ENCODE results near the gene CSK. TPM values are rescaled to one million over a fixed set of nuclear protein-coding genes. Genes with fewer than 3 reads are reported as not detected.
A peak's percentile ranks its signal among the peaks of the same experiment; 100 is the strongest.

Gene CSK
- total RNA-seq, 2 donors from 2014 or later, result 188 to 208 TPM

DNA sequence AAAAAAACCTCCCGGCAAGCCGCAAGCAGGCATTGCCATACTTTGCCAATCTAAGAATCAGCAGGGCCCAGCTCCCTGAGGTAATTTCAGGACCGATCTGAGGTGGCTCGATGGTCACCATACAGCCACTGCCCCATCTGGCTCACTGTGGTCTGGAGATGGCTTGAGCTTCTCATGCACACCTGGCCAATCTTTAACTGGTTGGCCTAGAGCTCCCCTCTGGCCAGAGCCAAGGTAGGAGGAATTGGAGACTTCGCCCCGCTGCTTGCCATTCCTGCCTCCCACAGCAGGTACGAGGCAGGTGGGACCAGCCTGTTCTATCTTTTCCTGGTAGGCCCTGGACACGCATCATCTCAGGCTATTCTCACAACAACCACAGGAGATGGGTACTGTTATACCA lies 23.1 kb upstream of the CSK start:
- Mint-ChIP-seq H3K4me1 (no peaks in the 10 kb centered on the region), H3K36me3 (ENCODE audit: low read depth) (no peaks in the 10 kb centered on the region), H3K27me3 (peaks cover 15% of the 10 kb centered on the region), H3K27ac (no peak overlapping the region), H3K4me3 (no peak overlapping the region)
- DNase-seq, result no peak
- ATAC-seq, result no peak
- no peaks in the 10 kb centered on the region for H3K9me3 ChIP-seq (ENCODE audit: control insufficient read depth, low read length, poor library complexity, severe bottlenecking)

- Mint-ChIP-seq H3K27ac (no peak overlapping the region), H3K36me3 (ENCODE audit: low read depth) (no peaks in the 10 kb centered on the region), H3K4me1 (no peaks in the 10 kb centered on the region), H3K4me3 (no peak overlapping the region), H3K27me3 (peaks cover 8% of the 10 kb centered on the region)
- no peaks in the 10 kb centered on the region for H3K9me3 ChIP-seq (ENCODE audit: control insufficient read depth, low read length, poor library complexity, severe bottlenecking)
- DNase-seq (no peak), ATAC-seq (no peak)
Measured at GRCh38 chr15:74762791-74763150, 19.1 kb upstream of the CSK start.

DNA sequence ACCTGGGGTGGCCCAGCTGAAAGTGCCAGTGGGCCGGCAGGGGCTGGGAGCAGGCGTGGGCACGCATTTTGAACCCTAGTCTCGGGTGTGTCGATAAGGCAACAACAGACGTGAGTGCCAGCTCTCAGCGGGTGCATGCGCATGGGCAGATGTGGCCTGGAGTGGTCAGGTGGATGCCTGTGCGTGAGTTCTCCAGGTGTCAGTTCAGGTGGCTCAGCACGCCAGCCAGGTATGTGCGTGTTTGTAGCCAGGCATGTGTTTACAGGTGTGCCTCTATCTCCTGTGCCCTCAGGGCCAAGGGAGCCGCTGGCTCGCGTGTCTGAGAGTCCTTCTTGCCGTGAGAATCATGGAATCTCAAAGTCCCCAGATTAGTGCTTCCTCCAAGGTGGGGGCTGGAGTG lies 18.5 kb upstream of the CSK start:
- H3K4me1 Mint-ChIP-seq, result no peaks in the 10 kb centered on the region
- H3K27me3 Mint-ChIP-seq, result peaks cover 8% of the 10 kb centered on the region
- ATAC-seq, result no peak
- H3K9me3 ChIP-seq (ENCODE audit: control insufficient read depth, low read length, poor library complexity, severe bottlenecking), result no peaks in the 10 kb centered on the region
- H3K36me3 Mint-ChIP-seq (ENCODE audit: low read depth), result no peaks in the 10 kb centered on the region
- no peak overlapping the region for H3K27ac Mint-ChIP-seq
- no peak overlapping the region for H3K4me3 Mint-ChIP-seq
- no peak for DNase-seq

GRCh38 chr15:74767167-74768098 lies 14.4 kb upstream of the CSK start:
- H3K9me3 ChIP-seq (ENCODE audit: control insufficient read depth, low read length, poor library complexity, severe bottlenecking), result no peaks in the 10 kb centered on the region
- H3K27ac Mint-ChIP-seq, result no peak overlapping the region

DNA sequence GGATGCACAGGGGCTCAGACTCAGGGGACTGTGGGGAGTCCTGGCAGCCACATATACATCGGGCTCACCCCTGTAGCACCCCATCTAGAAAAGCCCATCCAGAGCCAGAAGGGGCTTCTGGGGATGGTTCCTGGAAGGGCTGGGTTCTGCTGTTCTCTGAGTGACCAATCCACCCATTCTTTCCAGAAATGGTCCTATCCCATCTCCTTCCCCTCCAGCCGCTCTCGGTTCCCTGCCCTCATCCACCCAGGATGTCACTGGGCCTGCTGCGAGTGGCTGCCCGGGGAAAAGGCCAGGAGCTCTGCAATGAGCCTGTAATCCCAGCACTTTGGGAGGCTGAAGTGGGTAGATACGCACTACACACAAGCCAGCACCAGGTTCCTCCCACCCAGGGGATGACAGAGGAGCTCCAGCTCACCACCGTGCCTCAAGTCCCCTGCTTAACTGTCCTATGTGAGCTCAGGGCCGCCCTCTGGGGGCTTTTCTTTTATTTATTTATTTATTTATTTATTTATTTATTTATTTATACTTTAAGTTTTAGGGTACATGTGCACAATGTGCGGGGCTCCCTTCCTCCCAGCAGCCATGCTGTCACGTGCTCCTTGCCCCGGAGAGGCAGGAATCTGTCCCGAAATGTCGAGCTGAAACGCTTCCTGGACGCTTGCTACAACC lies 13.6 kb upstream of the CSK start:
- H3K36me3 Mint-ChIP-seq (ENCODE audit: low read depth), result no peaks in the 10 kb centered on the region
- ATAC-seq, result no peak
- H3K9me3 ChIP-seq (ENCODE audit: control insufficient read depth, low read length, poor library complexity, severe bottlenecking), result no peaks in the 10 kb centered on the region
- peak overlapping the region; percentile 49 for H3K27ac Mint-ChIP-seq
- peaks cover 11% of the 10 kb centered on the region for H3K4me1 Mint-ChIP-seq
- no peak for DNase-seq
- H3K4me3 Mint-ChIP-seq, result no peak overlapping the region
- peaks cover 7% of the 10 kb centered on the region for H3K27me3 Mint-ChIP-seq

More at GRCh38 chr15:74767167-74768098, 14.4 kb upstream of the CSK start:
- Mint-ChIP-seq H3K4me3 (no peak overlapping the region), H3K4me1 (peaks cover 9% of the 10 kb centered on the region), H3K27me3 (peaks cover 7% of the 10 kb centered on the region), H3K36me3 (ENCODE audit: low read depth) (no peaks in the 10 kb centered on the region)
- no peak for DNase-seq
- no peak for ATAC-seq

GRCh38 chr15:74768771-74769342 lies 13.0 kb upstream of the CSK start:
- H3K36me3 Mint-ChIP-seq (ENCODE audit: low read depth), result no peaks in the 10 kb centered on the region
- peak; percentile 52 for ATAC-seq
- peak overlapping the region; percentile 61 for H3K4me3 Mint-ChIP-seq
- peak; percentile 54 to 56 (median 55) for DNase-seq
- H3K4me1 Mint-ChIP-seq, result peaks cover 13% of the 10 kb centered on the region
- peaks cover 7% of the 10 kb centered on the region for H3K27me3 Mint-ChIP-seq
- no peaks in the 10 kb centered on the region for H3K9me3 ChIP-seq (ENCODE audit: control insufficient read depth, low read length, poor library complexity, severe bottlenecking)
- H3K27ac Mint-ChIP-seq, result peak overlapping the region; percentile 49

- no peak for DNase-seq
- Mint-ChIP-seq H3K27me3 (peaks cover 7% of the 10 kb centered on the region), H3K4me1 (peaks cover 13% of the 10 kb centered on the region), H3K27ac (no peak overlapping the region), H3K4me3 (no peak overlapping the region), H3K36me3 (ENCODE audit: low read depth) (no peaks in the 10 kb centered on the region)
- H3K9me3 ChIP-seq (ENCODE audit: control insufficient read depth, low read length, poor library complexity, severe bottlenecking), result no peaks in the 10 kb centered on the region
- ATAC-seq, result no peak
Measured at GRCh38 chr15:74769463-74770025, 12.3 kb upstream of the CSK start.

DNA sequence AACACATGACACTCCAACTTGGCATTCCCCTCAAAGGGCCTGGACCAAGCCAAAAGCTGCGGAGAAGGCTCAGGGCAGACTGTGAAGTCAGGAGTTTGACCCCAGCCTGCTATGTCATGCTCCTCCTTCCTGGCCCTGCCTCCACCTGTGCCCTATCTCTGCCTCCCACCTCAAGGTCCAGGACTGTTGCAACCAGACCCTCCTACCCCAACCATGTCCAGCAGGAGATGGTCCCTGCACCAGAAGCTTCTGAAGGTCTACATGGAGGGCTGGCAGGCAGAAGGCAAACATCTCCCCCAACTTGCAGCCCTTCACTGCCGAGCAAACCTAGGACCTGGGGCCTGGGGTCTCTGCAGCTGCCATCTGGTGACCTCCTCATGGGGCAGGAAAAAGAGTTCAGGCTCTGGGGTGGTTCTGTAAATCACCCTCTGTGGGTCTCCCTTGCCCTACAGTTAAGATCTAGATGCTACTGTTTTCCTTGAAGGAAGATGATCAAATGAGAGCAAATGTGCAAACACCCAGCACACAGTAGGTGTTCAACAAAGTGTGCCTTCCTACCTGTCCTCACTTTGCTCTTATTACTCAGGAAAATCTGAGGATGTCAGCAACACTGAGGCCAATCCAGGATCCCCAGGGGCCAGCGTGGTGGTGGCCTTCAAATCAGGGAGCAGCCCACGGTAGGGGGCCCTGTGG lies 11.5 kb upstream of the CSK start:
- no peak for ATAC-seq
- no peak for DNase-seq

DNA sequence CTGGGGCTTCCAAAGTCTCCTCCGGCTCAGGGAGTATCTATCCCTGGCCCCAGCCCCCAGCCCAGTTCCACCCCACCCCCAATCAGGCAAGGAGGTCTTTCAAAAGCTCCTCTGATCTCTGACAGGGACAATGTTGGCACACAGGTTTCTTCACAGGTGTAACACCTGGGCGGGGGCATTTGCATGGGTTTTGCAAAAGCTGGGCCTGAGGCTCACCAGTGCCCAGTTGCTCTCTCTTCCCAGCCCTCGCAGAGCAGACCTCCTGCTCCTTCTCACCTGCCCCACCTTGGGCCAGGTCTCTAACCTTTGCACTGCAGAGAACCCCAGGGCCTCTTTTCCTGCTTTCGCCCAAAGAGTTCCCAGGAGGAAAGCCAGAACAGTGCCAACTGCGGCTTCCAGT lies 8.6 kb upstream of the CSK start:
- DNase-seq (no peak), ATAC-seq (no peak)
- no peak overlapping the region for H3K4me3 Mint-ChIP-seq
- H3K27ac Mint-ChIP-seq, result peak overlapping the region; percentile 77
- H3K4me1 Mint-ChIP-seq, result peaks cover 40% of the 10 kb centered on the region
- no peaks in the 10 kb centered on the region for H3K9me3 ChIP-seq (ENCODE audit: control insufficient read depth, low read length, poor library complexity, severe bottlenecking)
- peaks cover 7% of the 10 kb centered on the region for H3K27me3 Mint-ChIP-seq
- H3K36me3 Mint-ChIP-seq (ENCODE audit: low read depth), result no peaks in the 10 kb centered on the region

More for the DNA sequence above, 11.5 kb upstream of the CSK start:
- Mint-ChIP-seq H3K27ac (peak overlapping the region; percentile 83), H3K4me1 (peaks cover 17% of the 10 kb centered on the region), H3K27me3 (peaks cover 7% of the 10 kb centered on the region), H3K36me3 (ENCODE audit: low read depth) (no peaks in the 10 kb centered on the region), H3K4me3 (no peak overlapping the region)
- no peaks in the 10 kb centered on the region for H3K9me3 ChIP-seq (ENCODE audit: control insufficient read depth, low read length, poor library complexity, severe bottlenecking)

DNA sequence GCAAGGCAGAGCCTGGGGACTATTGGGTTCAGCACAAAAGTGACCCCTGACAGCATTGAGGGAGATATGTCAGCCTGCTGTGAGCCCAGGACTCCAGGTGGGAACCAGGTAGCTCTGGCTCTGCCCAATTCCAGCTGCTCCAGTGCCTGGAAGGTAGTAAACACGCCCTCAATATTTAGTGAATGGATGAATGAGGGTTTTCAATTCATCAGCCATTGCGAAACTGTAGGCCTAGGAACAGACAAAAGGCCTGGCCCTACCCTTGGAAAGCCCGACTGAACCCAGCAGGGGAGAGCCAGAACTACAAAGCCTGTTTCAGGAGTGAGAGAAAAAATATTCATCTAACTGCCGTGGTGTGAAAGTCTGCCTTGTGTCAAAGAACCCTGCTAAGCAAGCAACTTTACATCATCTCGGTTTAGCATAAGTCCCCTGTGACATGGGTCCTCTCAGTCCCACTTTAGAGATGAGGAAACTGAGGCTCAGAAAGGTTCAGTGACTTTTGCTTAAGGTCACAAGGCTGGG lies 8.1 kb upstream of the CSK start:
- no peak overlapping the region for H3K4me3 Mint-ChIP-seq
- peaks cover 3% of the 10 kb centered on the region for H3K27me3 Mint-ChIP-seq
- H3K4me1 Mint-ChIP-seq, result peaks cover 41% of the 10 kb centered on the region
- H3K27ac Mint-ChIP-seq, result peak overlapping the region; percentile 77
- no peaks in the 10 kb centered on the region for H3K36me3 Mint-ChIP-seq (ENCODE audit: low read depth)
- no peaks in the 10 kb centered on the region for H3K9me3 ChIP-seq (ENCODE audit: control insufficient read depth, low read length, poor library complexity, severe bottlenecking)
- no peak for ATAC-seq
- no peak for DNase-seq

DNA sequence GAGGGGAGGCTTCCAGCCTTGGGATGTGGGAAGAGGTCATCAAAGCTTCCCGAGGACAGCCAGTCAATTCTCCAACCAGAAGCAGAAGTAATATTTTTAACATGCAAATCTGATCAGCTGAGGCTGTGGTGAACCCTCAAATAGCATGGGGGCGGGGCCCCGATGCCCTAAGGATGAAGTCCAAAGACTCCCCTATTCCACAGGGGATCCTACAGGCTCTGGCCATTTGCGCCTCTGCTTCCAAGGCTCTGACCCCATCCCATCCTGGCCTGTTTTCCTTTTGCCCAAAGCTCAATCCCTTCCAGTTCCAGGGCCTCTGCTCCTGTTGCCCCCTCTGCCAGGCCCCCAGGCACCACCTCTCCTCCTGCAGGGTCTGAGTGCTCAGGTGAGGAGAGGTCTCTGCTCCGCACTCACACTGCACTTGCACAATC lies 6.7 kb upstream of the CSK start:
- Mint-ChIP-seq H3K36me3 (ENCODE audit: low read depth) (no peaks in the 10 kb centered on the region), H3K27ac (peak overlapping the region; percentile 100), H3K4me3 (no peak overlapping the region), H3K4me1 (peaks cover 53% of the 10 kb centered on the region), H3K27me3 (no peaks in the 10 kb centered on the region)
- ATAC-seq, result no peak
- H3K9me3 ChIP-seq (ENCODE audit: control insufficient read depth, low read length, poor library complexity, severe bottlenecking), result no peaks in the 10 kb centered on the region
- DNase-seq, result no peak

DNA sequence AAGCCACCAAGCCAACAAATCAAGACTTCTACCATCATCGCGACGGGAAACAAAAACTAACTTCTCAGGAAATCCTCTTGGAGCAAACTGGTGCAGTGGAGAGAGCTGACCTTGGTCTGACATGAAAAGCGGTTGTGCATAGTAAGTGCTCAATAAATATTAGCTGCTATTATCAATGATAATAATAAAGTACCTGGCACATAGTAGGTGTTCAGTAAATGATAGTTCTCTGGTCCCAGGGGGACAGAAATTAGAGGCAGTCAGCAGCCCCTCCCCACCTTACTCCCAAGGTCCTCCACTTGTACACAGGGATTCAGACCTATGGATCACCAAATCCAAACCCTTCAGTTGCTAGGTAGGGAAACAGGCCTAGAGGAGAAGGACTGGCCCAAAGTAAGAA lies 6.0 kb upstream of the CSK start:
- DNase-seq, result no peak
- no peak overlapping the region for H3K4me3 Mint-ChIP-seq
- no peak for ATAC-seq
- H3K27me3 Mint-ChIP-seq, result no peaks in the 10 kb centered on the region
- peak overlapping the region; percentile 100 for H3K27ac Mint-ChIP-seq
- H3K4me1 Mint-ChIP-seq, result peaks cover 60% of the 10 kb centered on the region
- no peaks in the 10 kb centered on the region for H3K9me3 ChIP-seq (ENCODE audit: control insufficient read depth, low read length, poor library complexity, severe bottlenecking)
- no peaks in the 10 kb centered on the region for H3K36me3 Mint-ChIP-seq (ENCODE audit: low read depth)
